Activated T-cell treated with anti-CD3 and anti-CD28 coated beads, Interleukin-2, amount 50 U/mL, for 72 hours (primary cell): ENCODE measurements around the gene FIGN. TPM values are rescaled to one million over a fixed set of nuclear protein-coding genes. Genes with fewer than 3 reads are reported as not detected.

Experiments
- ATAC-seq, 2 donors: fragments of 150-1000 bp; cut with Tn5 transposase; replicated peaks in 1 of 2; 2 replicates each; pipeline ENCODE4 v1.10.0; 2021; ENCODE audit warnings: moderate library complexity in 2 of 2, mild to moderate bottlenecking in 1 of 2
- DNase-seq, 2 donors: peaks; one replicate each; pipeline ENCODE4 v3.0.0; 2021 to 2022; ENCODE audit warnings: mixed read lengths in 1 of 2
- H3K27ac Mint-ChIP-seq: one replicate; pipeline ENCODE4 v1.8.0; 2022; ENCODE audit warnings: mild to moderate bottlenecking, moderate library complexity, mixed read lengths
- H3K27me3 Mint-ChIP-seq: one replicate; pipeline ENCODE4 v1.8.0; 2022; ENCODE audit warnings: low read depth, mixed read lengths
- H3K36me3 Mint-ChIP-seq, 2 donors: one replicate each; pipeline ENCODE4 v1.8.0; 2022; ENCODE audit warnings: mixed read lengths in 2 of 2, mild to moderate bottlenecking in 1 of 2; ENCODE audit not compliant: insufficient read depth in 2 of 2
- H3K4me1 Mint-ChIP-seq: one replicate; pipeline ENCODE4 v1.8.0; 2022; ENCODE audit warnings: low read depth, mixed read lengths
- H3K4me3 Mint-ChIP-seq, 2 donors: one replicate each; pipeline ENCODE4 v1.8.0; 2022; ENCODE audit warnings: mild to moderate bottlenecking in 2 of 2, mixed read lengths in 2 of 2, moderate library complexity in 2 of 2
- H3K9me3 Mint-ChIP-seq, 2 donors: one replicate each; pipeline ENCODE4 v1.8.0; 2022; ENCODE audit warnings: mixed read lengths in 2 of 2
- total RNA-seq, 2 donors: library from RNA; stranded (reverse); gene quantifications; one replicate each; pipeline ENCODE4 v1.2.3, GENCODE V29; 2022

FIGN gene
- total RNA-seq, 2 donors from 2014 or later, result not detected

- Mint-ChIP-seq H3K36me3 (no peaks in the 10 kb centered on the region), H3K27ac (no peak overlapping the region), H3K4me3 (no peak overlapping the region), H3K9me3 (peaks cover 3 to 5% of the 10 kb centered on the region in 2 donors), H3K27me3 (no peaks in the 10 kb centered on the region), H3K4me1 (no peaks in the 10 kb centered on the region)
- DNase-seq, result no peak
- ATAC-seq, result no peak
Measured at GRCh38 chr2:163759013-163759412, 23.2 kb upstream of the FIGN start.

- DNase-seq (no peak), ATAC-seq (no peak)
- peaks cover 3% of the 10 kb centered on the region in 2 donors for H3K9me3 Mint-ChIP-seq
- no peak overlapping the region for H3K4me3 Mint-ChIP-seq
- no peaks in the 10 kb centered on the region for H3K27me3 Mint-ChIP-seq
- H3K4me1 Mint-ChIP-seq, result no peaks in the 10 kb centered on the region
- no peak overlapping the region for H3K27ac Mint-ChIP-seq
- no peaks in the 10 kb centered on the region for H3K36me3 Mint-ChIP-seq
Measured at GRCh38 chr2:163757814-163758213, 22.0 kb upstream of the FIGN start.

GRCh38 chr2:163756588-163756987 lies 20.8 kb upstream of the FIGN start:
- no peak overlapping the region for H3K4me3 Mint-ChIP-seq
- no peak for DNase-seq
- no peaks in the 10 kb centered on the region for H3K27me3 Mint-ChIP-seq
- ATAC-seq, result no peak
- no peaks in the 10 kb centered on the region for H3K4me1 Mint-ChIP-seq
- no peaks in the 10 kb centered on the region for H3K36me3 Mint-ChIP-seq
- H3K9me3 Mint-ChIP-seq, result peaks cover 3 to 5% of the 10 kb centered on the region in 2 donors
- H3K27ac Mint-ChIP-seq, result no peak overlapping the region

GRCh38 chr2:163755366-163755765 lies 19.6 kb upstream of the FIGN start:
- no peaks in the 10 kb centered on the region for H3K36me3 Mint-ChIP-seq
- no peak for ATAC-seq
- no peaks in the 10 kb centered on the region for H3K4me1 Mint-ChIP-seq
- no peak overlapping the region for H3K27ac Mint-ChIP-seq
- H3K27me3 Mint-ChIP-seq, result no peaks in the 10 kb centered on the region
- DNase-seq, result no peak
- no peak overlapping the region for H3K4me3 Mint-ChIP-seq
- H3K9me3 Mint-ChIP-seq, result peaks cover 3 to 5% of the 10 kb centered on the region in 2 donors

- H3K27me3 Mint-ChIP-seq, result no peaks in the 10 kb centered on the region
- H3K4me1 Mint-ChIP-seq, result no peaks in the 10 kb centered on the region
- ATAC-seq, result no peak
- H3K36me3 Mint-ChIP-seq, result no peaks in the 10 kb centered on the region
- no peak overlapping the region for H3K27ac Mint-ChIP-seq
- H3K9me3 Mint-ChIP-seq, result peaks cover 6 to 9% of the 10 kb centered on the region in 2 donors
- no peak overlapping the region for H3K4me3 Mint-ChIP-seq
- DNase-seq, result no peak
Measured at GRCh38 chr2:163753726-163754125, 17.9 kb upstream of the FIGN start.

GRCh38 chr2:163752267-163752666 lies 16.5 kb upstream of the FIGN start:
- no peak overlapping the region for H3K27ac Mint-ChIP-seq
- no peaks in the 10 kb centered on the region for H3K27me3 Mint-ChIP-seq
- ATAC-seq (no peak), DNase-seq (no peak)
- no peaks in the 10 kb centered on the region for H3K4me1 Mint-ChIP-seq
- no peak overlapping the region for H3K4me3 Mint-ChIP-seq
- no peaks in the 10 kb centered on the region for H3K36me3 Mint-ChIP-seq
- H3K9me3 Mint-ChIP-seq, result peaks cover 3 to 8% of the 10 kb centered on the region in 2 donors

GRCh38 chr2:163751696-163752095 lies 15.9 kb upstream of the FIGN start:
- no peak for ATAC-seq
- Mint-ChIP-seq H3K4me1 (no peaks in the 10 kb centered on the region), H3K27ac (no peak overlapping the region), H3K4me3 (no peak overlapping the region), H3K27me3 (no peaks in the 10 kb centered on the region), H3K9me3 (peaks cover 3 to 8% of the 10 kb centered on the region in 2 donors), H3K36me3 (no peaks in the 10 kb centered on the region)
- no peak for DNase-seq

GRCh38 chr2:163748420-163748819 lies 12.6 kb upstream of the FIGN start:
- H3K4me3 Mint-ChIP-seq, result no peak overlapping the region
- no peaks in the 10 kb centered on the region for H3K27me3 Mint-ChIP-seq
- H3K4me1 Mint-ChIP-seq, result no peaks in the 10 kb centered on the region
- no peak for ATAC-seq
- no peak overlapping the region for H3K27ac Mint-ChIP-seq
- H3K9me3 Mint-ChIP-seq, result peaks cover 3 to 8% of the 10 kb centered on the region in 2 donors
- DNase-seq, result no peak
- no peaks in the 10 kb centered on the region for H3K36me3 Mint-ChIP-seq

- no peaks in the 10 kb centered on the region for H3K4me1 Mint-ChIP-seq
- no peak for DNase-seq
- H3K27me3 Mint-ChIP-seq, result peaks cover 12% of the 10 kb centered on the region
- H3K9me3 Mint-ChIP-seq, result peaks cover 4 to 6% of the 10 kb centered on the region in 2 donors
- ATAC-seq, result no peak
- no peak overlapping the region for H3K27ac Mint-ChIP-seq
- no peaks in the 10 kb centered on the region for H3K36me3 Mint-ChIP-seq
- no peak overlapping the region for H3K4me3 Mint-ChIP-seq
Measured at GRCh38 chr2:163741435-163741834, 5.6 kb upstream of the FIGN start.

GRCh38 chr2:163737563-163737962 lies 1.8 kb upstream of the FIGN start:
- peaks cover 33% of the 10 kb centered on the region for H3K27me3 Mint-ChIP-seq
- H3K27ac Mint-ChIP-seq, result no peak overlapping the region
- ATAC-seq (no peak), DNase-seq (no peak)
- H3K4me1 Mint-ChIP-seq, result peaks cover 4% of the 10 kb centered on the region
- peaks cover 0 to 5% of the 10 kb centered on the region in 2 donors for H3K36me3 Mint-ChIP-seq
- H3K4me3 Mint-ChIP-seq, result no peak overlapping the region
- H3K9me3 Mint-ChIP-seq, result peaks cover 4 to 9% of the 10 kb centered on the region in 2 donors

- Mint-ChIP-seq H3K27ac (no peak overlapping the region), H3K4me1 (peaks cover 4% of the 10 kb centered on the region), H3K4me3 (no peak overlapping the region), H3K9me3 (peaks cover 4 to 9% of the 10 kb centered on the region in 2 donors), H3K36me3 (peaks cover 0 to 5% of the 10 kb centered on the region in 2 donors), H3K27me3 (peaks cover 33% of the 10 kb centered on the region)
- DNase-seq (no peak), ATAC-seq (no peak)
Measured at GRCh38 chr2:163737190-163737439, 1.3 kb upstream of the FIGN start.

- H3K36me3 Mint-ChIP-seq, result peaks cover 0 to 5% of the 10 kb centered on the region in 2 donors
- peaks cover 4% of the 10 kb centered on the region for H3K4me1 Mint-ChIP-seq
- peaks cover 4 to 9% of the 10 kb centered on the region in 2 donors for H3K9me3 Mint-ChIP-seq
- no peak overlapping the region for H3K27ac Mint-ChIP-seq
- H3K27me3 Mint-ChIP-seq, result peaks cover 33% of the 10 kb centered on the region
- no peak for ATAC-seq
- DNase-seq, result no peak
- no peak overlapping the region for H3K4me3 Mint-ChIP-seq
Measured at GRCh38 chr2:163736433-163737189, 803 bp upstream of the FIGN start.

GRCh38 chr2:163734881-163735684 lies 725 bp downstream of the FIGN start:
- Mint-ChIP-seq H3K27me3 (peaks cover 33% of the 10 kb centered on the region), H3K27ac (no peak overlapping the region), H3K36me3 (peaks cover 0 to 5% of the 10 kb centered on the region in 2 donors), H3K9me3 (peaks cover 0 to 3% of the 10 kb centered on the region in 2 donors), H3K4me1 (peaks cover 4% of the 10 kb centered on the region), H3K4me3 (no peak overlapping the region)
- ATAC-seq (no peak), DNase-seq (no peak)
